ENCODE data around the gene NT5DC2.
"Not testable (repeated sequence)": the region's sequence is repeated elsewhere in the genome, so short reads cannot be mapped to it uniquely, and the experiment has no call there.

The NT5DC2 gene

GRCh38 chr3:52536369-52537164, 2.9 kb upstream of the NT5DC2 start, which contains the start of gene UQCC5:
Gene UQCC5, plus strand, starts transcription at chr3:52536605. Its CDS starts 151 bp downstream, at chr3:52536756.
- DNase-seq = peak; percentile 98

GRCh38 chr3:52536112-52536368, 2.4 kb upstream of the NT5DC2 start:
- no peak for DNase-seq

- DNase-seq = no peak
Observed at GRCh38 chr3:52535411-52536111, 1.9 kb upstream of the NT5DC2 start.

- no peak for DNase-seq
Observed at GRCh38 chr3:52534281-52535183, 875 bp upstream of the NT5DC2 start.

GRCh38 chr3:52532838-52533622, 627 bp downstream of the NT5DC2 start:
- DNase-seq = peak; percentile 24

GRCh38 chr3:52532517-52532837, 1.2 kb downstream of the NT5DC2 start:
- no peak for DNase-seq

GRCh38 chr3:52531860-52532516, 1.7 kb downstream of the NT5DC2 start:
- DNase-seq = no peak

- DNase-seq = no peak
Observed at GRCh38 chr3:52530918-52531826, 2.5 kb downstream of the NT5DC2 start.

GRCh38 chr3:52529376-52530333, 4.0 kb downstream of the NT5DC2 start:
- no peak for DNase-seq

GRCh38 chr3:52528586-52529375, 4.9 kb downstream of the NT5DC2 start:
- no peak for DNase-seq

- DNase-seq = no peak
Observed at GRCh38 chr3:52527732-52528585, 5.7 kb downstream of the NT5DC2 start.

- no peak for DNase-seq
Observed at GRCh38 chr3:52527039-52527731, 6.5 kb downstream of the NT5DC2 start.

GRCh38 chr3:52526671-52527038, 7.0 kb downstream of the NT5DC2 start:
- not testable (repeated sequence) for DNase-seq

- no peak for DNase-seq
Observed at GRCh38 chr3:52525680-52526561, 7.7 kb downstream of the NT5DC2 start.

- DNase-seq = no peak
Observed at GRCh38 chr3:52524752-52525679, 8.6 kb downstream of the NT5DC2 start.

Measured in stimulated activated CD4-positive, alpha-beta T cell treated with anti-CD3 and anti-CD28 coated beads, Interleukin-4, amount 100 ng/mL, for 24 hours (primary cell).